ENCODE measurements around the gene ESRP2. TPM values are rescaled to one million over a fixed set of nuclear protein-coding genes. Genes with fewer than 3 reads are reported as not detected.

The ESRP2 gene
- total and polyA plus RNA-seq, 4 donors: 22.5 to 65.5 (median 39.3) TPM

- H3K4me3 ChIP-seq: no peak overlapping the region
- H3K27me3 ChIP-seq (ENCODE audit: control insufficient read depth in 3 of 3, insufficient read depth in 3 of 3, low read length in 2 of 3): no peaks in the 10 kb centered on the region
- TF ChIP-seq CTCF (IDR thresholded peaks at IDR 0.05; ENCODE audit: control extremely low read depth, extremely low read depth): no peak
- DNase-seq (no peak), ATAC-seq (ENCODE audit: insufficient read depth, low FRiP score) (no peak)
- peaks cover 0 to 12% (median 3%) of the 10 kb centered on the region in 4 donors for H3K36me3 ChIP-seq (ENCODE audit: control insufficient read depth in 4 of 4, insufficient read depth in 4 of 4, low read length in 4 of 4)
- H3K9ac ChIP-seq (ENCODE audit: insufficient read depth in 1 of 2, low read length in 2 of 2): no peak overlapping the region
- H3K9me3 ChIP-seq (ENCODE audit: control insufficient read depth in 4 of 4, insufficient read depth in 3 of 4, low read length in 3 of 4): peaks cover 0 to 3% (median 0%) of the 10 kb centered on the region in 4 donors
- peak overlapping the region in 1 of 2 donors; percentile 26 for H3K27ac ChIP-seq (ENCODE audit: low read depth in 1 of 2, low read length in 1 of 2)
- peaks cover 0 to 27% (median 10%) of the 10 kb centered on the region in 5 donors for H3K4me1 ChIP-seq (ENCODE audit: control insufficient read depth in 5 of 5, insufficient read depth in 5 of 5, low read length in 5 of 5)
- WGBS, 2 donors: 92 to 94% methylated on average over 4 of the region's 4 CpGs
Measured at GRCh38 chr16:68269793-68270192, 33.9 kb upstream of the ESRP2 start.

GRCh38 chr16:68267612-68268405 is 31.9 kb upstream of the ESRP2 start:
- ATAC-seq (ENCODE audit: insufficient read depth, low FRiP score) (no peak), DNase-seq (peak in 1 of 3 donors; percentile 37)
- Histone ChIP-seq H3K27me3 (ENCODE audit: control insufficient read depth in 3 of 3, insufficient read depth in 3 of 3, low read length in 2 of 3) (no peaks in the 10 kb centered on the region), H3K4me1 (ENCODE audit: control insufficient read depth in 5 of 5, insufficient read depth in 5 of 5, low read length in 5 of 5) (peaks cover 0 to 27% (median 7%) of the 10 kb centered on the region in 5 donors), H3K36me3 (ENCODE audit: control insufficient read depth in 4 of 4, insufficient read depth in 4 of 4, low read length in 4 of 4) (peaks cover 0 to 4% (median 0%) of the 10 kb centered on the region in 4 donors), H3K27ac (ENCODE audit: low read depth in 1 of 2, low read length in 1 of 2) (peak overlapping the region in 1 of 2 donors; percentile 55), H3K4me3 (no peak overlapping the region), H3K9me3 (ENCODE audit: control insufficient read depth in 4 of 4, insufficient read depth in 3 of 4, low read length in 3 of 4) (no peaks in the 10 kb centered on the region), H3K9ac (ENCODE audit: insufficient read depth in 1 of 2, low read length in 2 of 2) (no peak overlapping the region)
- TF ChIP-seq CTCF (IDR thresholded peaks at IDR 0.05; ENCODE audit: control extremely low read depth, extremely low read depth): no peak
- WGBS, 2 donors: 75 to 80% methylated on average over 6 of the region's 6 CpGs

- Histone ChIP-seq H3K4me3 (peak overlapping the region; percentile 68), H3K4me1 (ENCODE audit: control insufficient read depth in 5 of 5, insufficient read depth in 5 of 5, low read length in 5 of 5) (peaks cover 0 to 17% (median 5%) of the 10 kb centered on the region in 5 donors), H3K27me3 (ENCODE audit: control insufficient read depth in 3 of 3, insufficient read depth in 3 of 3, low read length in 2 of 3) (no peaks in the 10 kb centered on the region), H3K9ac (ENCODE audit: insufficient read depth in 1 of 2, low read length in 2 of 2) (peak overlapping the region; percentile 28 to 53), H3K9me3 (ENCODE audit: control insufficient read depth in 4 of 4, insufficient read depth in 3 of 4, low read length in 3 of 4) (no peaks in the 10 kb centered on the region), H3K36me3 (ENCODE audit: control insufficient read depth in 4 of 4, insufficient read depth in 4 of 4, low read length in 4 of 4) (peaks cover 0 to 3% (median 1%) of the 10 kb centered on the region in 4 donors), H3K27ac (ENCODE audit: low read depth in 1 of 2, low read length in 1 of 2) (peak overlapping the region; percentile 99)
- 4 to 5% methylated on average over 23 of the region's 23 CpGs for whole genome bisulfite sequencing, 2 donors
- no peak for TF ChIP-seq CTCF (IDR thresholded peaks at IDR 0.05; ENCODE audit: control extremely low read depth, extremely low read depth)
- DNase-seq (peak; percentile 45 to 52 (median 51)), ATAC-seq (ENCODE audit: insufficient read depth, low FRiP score) (peak; percentile 51)
Measured at GRCh38 chr16:68265078-68265920, 29.4 kb upstream of the ESRP2 start.
